Measurements from ENCODE around the gene TRABD2A.

DNA sequence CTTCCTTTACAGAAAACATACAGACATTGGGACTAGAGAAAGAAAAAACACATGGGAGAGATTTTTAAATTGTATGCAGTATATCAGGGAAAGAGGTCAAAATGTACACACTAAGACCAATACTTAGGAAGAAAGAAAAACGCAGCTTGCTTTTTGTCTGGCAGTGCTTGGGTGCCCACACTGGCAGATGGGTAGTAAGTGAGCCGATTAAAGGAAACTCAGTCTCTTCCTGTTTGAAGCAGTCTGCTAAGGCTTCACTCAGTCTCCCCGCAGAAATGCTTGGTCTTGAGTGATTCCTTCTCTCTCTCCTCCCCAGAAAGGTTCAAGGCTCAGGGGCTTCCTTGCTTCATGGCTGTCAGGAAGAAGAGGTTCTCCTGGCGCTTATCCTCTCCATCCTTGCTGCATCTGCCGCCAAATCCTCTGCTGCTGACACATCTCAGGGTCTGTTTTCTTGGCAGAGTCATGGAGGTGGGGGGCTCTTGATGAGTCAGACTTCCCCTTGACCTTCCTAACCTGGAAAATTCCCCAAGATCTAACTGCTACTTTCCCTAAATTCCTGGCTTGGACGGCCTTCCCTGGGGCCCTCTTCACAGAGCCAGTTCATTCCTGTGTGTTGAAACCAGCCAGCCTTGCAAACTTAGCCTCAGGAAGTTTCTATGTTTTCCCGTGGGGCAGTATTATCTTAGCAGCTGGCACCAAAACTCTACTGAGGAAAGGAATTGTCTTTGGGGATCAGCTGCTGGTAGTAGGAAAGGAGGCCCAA, 14.1 kb upstream of the TRABD2A start:
- TF ChIP-seq, protein P1, sequence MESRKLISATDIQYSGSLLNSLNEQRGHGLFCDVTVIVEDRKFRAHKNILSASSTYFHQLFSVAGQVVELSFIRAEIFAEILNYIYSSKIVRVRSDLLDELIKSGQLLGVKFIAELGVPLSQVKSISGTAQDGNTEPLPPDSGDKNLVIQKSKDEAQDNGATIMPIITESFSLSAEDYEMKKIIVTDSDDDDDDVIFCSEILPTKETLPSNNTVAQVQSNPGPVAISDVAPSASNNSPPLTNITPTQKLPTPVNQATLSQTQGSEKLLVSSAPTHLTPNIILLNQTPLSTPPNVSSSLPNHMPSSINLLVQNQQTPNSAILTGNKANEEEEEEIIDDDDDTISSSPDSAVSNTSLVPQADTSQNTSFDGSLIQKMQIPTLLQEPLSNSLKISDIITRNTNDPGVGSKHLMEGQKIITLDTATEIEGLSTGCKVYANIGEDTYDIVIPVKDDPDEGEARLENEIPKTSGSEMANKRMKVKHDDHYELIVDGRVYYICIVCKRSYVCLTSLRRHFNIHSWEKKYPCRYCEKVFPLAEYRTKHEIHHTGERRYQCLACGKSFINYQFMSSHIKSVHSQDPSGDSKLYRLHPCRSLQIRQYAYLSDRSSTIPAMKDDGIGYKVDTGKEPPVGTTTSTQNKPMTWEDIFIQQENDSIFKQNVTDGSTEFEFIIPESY (IDR thresholded peaks at IDR 0.05; ENCODE audit: extremely low read depth, insufficient replicate concordance, low read length) = no peak
- TF ChIP-seq EZH2phosphoT487 (IDR thresholded peaks at IDR 0.05; ENCODE audit: borderline replicate concordance) (no peak), CBX3 (IDR thresholded peaks at IDR 0.05; ENCODE audit: low read depth) (no peak), EZH2 (IDR thresholded peaks at IDR 0.05) (no peak), ELF1 (IDR thresholded peaks at IDR 0.05; ENCODE audit: borderline replicate concordance, low read depth) (no peak), ZNF274 (IDR thresholded peaks at IDR 0.05; ENCODE audit: low read depth, low read length) (no peak), POLR2A (IDR thresholded peaks at IDR 0.05; ENCODE audit: borderline replicate concordance, extremely low read depth, insufficient read depth, insufficient read length) (no peak), YY1 (IDR thresholded peaks at IDR 0.05; ENCODE audit: extremely low read depth, insufficient replicate concordance, low read depth, low read length) (no peak)
- TF ChIP-seq, protein P2, sequence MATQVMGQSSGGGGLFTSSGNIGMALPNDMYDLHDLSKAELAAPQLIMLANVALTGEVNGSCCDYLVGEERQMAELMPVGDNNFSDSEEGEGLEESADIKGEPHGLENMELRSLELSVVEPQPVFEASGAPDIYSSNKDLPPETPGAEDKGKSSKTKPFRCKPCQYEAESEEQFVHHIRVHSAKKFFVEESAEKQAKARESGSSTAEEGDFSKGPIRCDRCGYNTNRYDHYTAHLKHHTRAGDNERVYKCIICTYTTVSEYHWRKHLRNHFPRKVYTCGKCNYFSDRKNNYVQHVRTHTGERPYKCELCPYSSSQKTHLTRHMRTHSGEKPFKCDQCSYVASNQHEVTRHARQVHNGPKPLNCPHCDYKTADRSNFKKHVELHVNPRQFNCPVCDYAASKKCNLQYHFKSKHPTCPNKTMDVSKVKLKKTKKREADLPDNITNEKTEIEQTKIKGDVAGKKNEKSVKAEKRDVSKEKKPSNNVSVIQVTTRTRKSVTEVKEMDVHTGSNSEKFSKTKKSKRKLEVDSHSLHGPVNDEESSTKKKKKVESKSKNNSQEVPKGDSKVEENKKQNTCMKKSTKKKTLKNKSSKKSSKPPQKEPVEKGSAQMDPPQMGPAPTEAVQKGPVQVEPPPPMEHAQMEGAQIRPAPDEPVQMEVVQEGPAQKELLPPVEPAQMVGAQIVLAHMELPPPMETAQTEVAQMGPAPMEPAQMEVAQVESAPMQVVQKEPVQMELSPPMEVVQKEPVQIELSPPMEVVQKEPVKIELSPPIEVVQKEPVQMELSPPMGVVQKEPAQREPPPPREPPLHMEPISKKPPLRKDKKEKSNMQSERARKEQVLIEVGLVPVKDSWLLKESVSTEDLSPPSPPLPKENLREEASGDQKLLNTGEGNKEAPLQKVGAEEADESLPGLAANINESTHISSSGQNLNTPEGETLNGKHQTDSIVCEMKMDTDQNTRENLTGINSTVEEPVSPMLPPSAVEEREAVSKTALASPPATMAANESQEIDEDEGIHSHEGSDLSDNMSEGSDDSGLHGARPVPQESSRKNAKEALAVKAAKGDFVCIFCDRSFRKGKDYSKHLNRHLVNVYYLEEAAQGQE (IDR thresholded peaks at IDR 0.05; ENCODE audit: low read depth) = no peak
- TF ChIP-seq, protein P3, sequence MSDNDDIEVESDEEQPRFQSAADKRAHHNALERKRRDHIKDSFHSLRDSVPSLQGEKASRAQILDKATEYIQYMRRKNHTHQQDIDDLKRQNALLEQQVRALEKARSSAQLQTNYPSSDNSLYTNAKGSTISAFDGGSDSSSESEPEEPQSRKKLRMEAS (IDR thresholded peaks at IDR 0.05) = no peak
- TF ChIP-seq, protein P4, sequence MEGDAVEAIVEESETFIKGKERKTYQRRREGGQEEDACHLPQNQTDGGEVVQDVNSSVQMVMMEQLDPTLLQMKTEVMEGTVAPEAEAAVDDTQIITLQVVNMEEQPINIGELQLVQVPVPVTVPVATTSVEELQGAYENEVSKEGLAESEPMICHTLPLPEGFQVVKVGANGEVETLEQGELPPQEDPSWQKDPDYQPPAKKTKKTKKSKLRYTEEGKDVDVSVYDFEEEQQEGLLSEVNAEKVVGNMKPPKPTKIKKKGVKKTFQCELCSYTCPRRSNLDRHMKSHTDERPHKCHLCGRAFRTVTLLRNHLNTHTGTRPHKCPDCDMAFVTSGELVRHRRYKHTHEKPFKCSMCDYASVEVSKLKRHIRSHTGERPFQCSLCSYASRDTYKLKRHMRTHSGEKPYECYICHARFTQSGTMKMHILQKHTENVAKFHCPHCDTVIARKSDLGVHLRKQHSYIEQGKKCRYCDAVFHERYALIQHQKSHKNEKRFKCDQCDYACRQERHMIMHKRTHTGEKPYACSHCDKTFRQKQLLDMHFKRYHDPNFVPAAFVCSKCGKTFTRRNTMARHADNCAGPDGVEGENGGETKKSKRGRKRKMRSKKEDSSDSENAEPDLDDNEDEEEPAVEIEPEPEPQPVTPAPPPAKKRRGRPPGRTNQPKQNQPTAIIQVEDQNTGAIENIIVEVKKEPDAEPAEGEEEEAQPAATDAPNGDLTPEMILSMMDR (IDR thresholded peaks at IDR 0.05 in 2 of 3, conservative IDR thresholded peaks at IDR 0.05 in 1 of 3; ENCODE audit: borderline replicate concordance in 1 of 3, insufficient read depth in 1 of 3, low read depth in 2 of 3, low read length in 2 of 3) = no peak
